Parathyroid adenoma (tissue), 2 donors: Measurements from ENCODE around the gene PFKFB2.

Experiments
- H2AFZ ChIP-seq: fragments of 300-600 bp; sonication (generic); one replicate; pipeline ENCODE4 v1.7.0; 2017; ENCODE audit warnings: antibody characterized with exemption, mild to moderate bottlenecking
- H3K27ac ChIP-seq: fragments of 300-600 bp; sonication (generic); one replicate; pipeline ENCODE4 v1.7.0; 2017
- H3K27me3 ChIP-seq: fragments of 300-600 bp; sonication (generic); one replicate; pipeline ENCODE4 v1.7.0; 2017; ENCODE audit warnings: low read length; ENCODE audit not compliant: control insufficient read depth, insufficient read depth
- H3K36me3 ChIP-seq: fragments of 300-600 bp; sonication (generic); one replicate; pipeline ENCODE4 v1.7.0; 2017; ENCODE audit warnings: low read length; ENCODE audit not compliant: control insufficient read depth, insufficient read depth
- H3K4me1 ChIP-seq: fragments of 300-600 bp; sonication (generic); one replicate; pipeline ENCODE4 v1.7.0; 2017; ENCODE audit warnings: control low read depth
- H3K4me2 ChIP-seq: fragments of 300-600 bp; sonication (generic); one replicate; pipeline ENCODE4 v1.7.0; 2017; ENCODE audit warnings: low read length
- H3K4me3 ChIP-seq: fragments of 300-600 bp; sonication (generic); one replicate; pipeline ENCODE4 v1.7.0; 2017; ENCODE audit warnings: low read depth, low read length
- H3K79me2 ChIP-seq: fragments of 300-600 bp; sonication (generic); one replicate; pipeline ENCODE4 v1.7.0; 2017; ENCODE audit warnings: control low read depth
- H3K9ac ChIP-seq: fragments of 300-600 bp; sonication (generic); one replicate; pipeline ENCODE4 v1.7.0; 2017; ENCODE audit warnings: mild to moderate bottlenecking
- H3K9me3 ChIP-seq: fragments of 300-600 bp; sonication (generic); one replicate; pipeline ENCODE4 v1.7.0; 2017; ENCODE audit warnings: low read length; ENCODE audit not compliant: control insufficient read depth
- CTCF ChIP-seq: fragments of 300-600 bp; sonication (generic); IDR thresholded peaks from one replicate; pipeline ENCODE4 v1.7.0; 2017; ENCODE audit warnings: antibody characterized with exemption, mild to moderate bottlenecking
- donor health status: primary hyperparathyroidism.

The PFKFB2 gene

GRCh38 chr1:207028884-207029650 lies 24.0 kb upstream of the PFKFB2 start:
- Histone ChIP-seq H2AFZ (no peak overlapping the region), H3K9ac (no peak overlapping the region), H3K9me3 (no peaks in the 10 kb centered on the region), H3K79me2 (no peaks in the 10 kb centered on the region), H3K4me2 (no peak overlapping the region), H3K27me3 (no peaks in the 10 kb centered on the region), H3K4me3 (no peak overlapping the region), H3K36me3 (no peaks in the 10 kb centered on the region), H3K27ac (no peak overlapping the region), H3K4me1 (no peaks in the 10 kb centered on the region)
- no peak for TF ChIP-seq CTCF

GRCh38 chr1:207029701-207030521 lies 23.2 kb upstream of the PFKFB2 start:
- Histone ChIP-seq H3K9me3 (no peaks in the 10 kb centered on the region), H2AFZ (no peak overlapping the region), H3K4me1 (no peaks in the 10 kb centered on the region), H3K79me2 (no peaks in the 10 kb centered on the region), H3K9ac (no peak overlapping the region), H3K27me3 (no peaks in the 10 kb centered on the region), H3K36me3 (no peaks in the 10 kb centered on the region), H3K27ac (no peak overlapping the region), H3K4me3 (no peak overlapping the region), H3K4me2 (no peak overlapping the region)
- TF ChIP-seq CTCF: no peak

- H3K79me2 ChIP-seq: no peaks in the 10 kb centered on the region
- H3K9ac ChIP-seq: no peak overlapping the region
- H3K4me3 ChIP-seq: no peak overlapping the region
- no peak for TF ChIP-seq CTCF
- H3K27me3 ChIP-seq: no peaks in the 10 kb centered on the region
- H3K4me2 ChIP-seq: no peak overlapping the region
- no peaks in the 10 kb centered on the region for H3K9me3 ChIP-seq
- no peak overlapping the region for H2AFZ ChIP-seq
- H3K36me3 ChIP-seq: no peaks in the 10 kb centered on the region
- no peaks in the 10 kb centered on the region for H3K4me1 ChIP-seq
- H3K27ac ChIP-seq: no peak overlapping the region
Observed at GRCh38 chr1:207030522-207031009, 22.5 kb upstream of the PFKFB2 start.

GRCh38 chr1:207031016-207031415 lies 22.1 kb upstream of the PFKFB2 start:
- no peak overlapping the region for H3K4me3 ChIP-seq

More at GRCh38 chr1:207031016-207031415, 22.1 kb upstream of the PFKFB2 start:
- Histone ChIP-seq H3K27ac (no peak overlapping the region), H2AFZ (no peak overlapping the region), H3K4me1 (no peaks in the 10 kb centered on the region), H3K36me3 (no peaks in the 10 kb centered on the region), H3K9ac (no peak overlapping the region), H3K4me2 (no peak overlapping the region), H3K27me3 (no peaks in the 10 kb centered on the region), H3K79me2 (no peaks in the 10 kb centered on the region), H3K9me3 (no peaks in the 10 kb centered on the region)
- no peak for TF ChIP-seq CTCF
